ENCODE data around the gene SUMO2.
"Not testable (repeated sequence)": the region's sequence is repeated elsewhere in the genome, so short reads cannot be mapped to it uniquely, and the experiment has no call there.

DNA sequence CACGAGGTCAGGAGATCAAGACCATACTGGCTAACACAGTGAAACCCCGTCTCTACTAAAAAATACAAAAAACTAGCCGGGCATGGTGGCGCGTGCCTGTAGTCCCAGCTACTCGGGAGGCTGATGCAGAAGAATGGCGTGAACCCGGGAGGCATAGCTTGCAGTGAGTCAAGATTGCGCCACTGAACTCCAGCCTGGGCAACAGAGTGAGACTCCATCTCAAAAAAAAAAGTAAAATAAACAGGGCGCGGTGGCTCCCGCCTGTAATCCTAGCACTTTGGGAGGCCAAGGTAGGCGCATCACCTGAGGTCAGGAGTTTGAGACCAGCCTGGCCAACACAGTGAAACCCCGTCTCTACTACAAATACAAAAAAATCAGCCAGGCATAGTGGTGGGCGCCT, 18.2 kb downstream of the SUMO2 start:
- TF ChIP-seq, protein P1, sequence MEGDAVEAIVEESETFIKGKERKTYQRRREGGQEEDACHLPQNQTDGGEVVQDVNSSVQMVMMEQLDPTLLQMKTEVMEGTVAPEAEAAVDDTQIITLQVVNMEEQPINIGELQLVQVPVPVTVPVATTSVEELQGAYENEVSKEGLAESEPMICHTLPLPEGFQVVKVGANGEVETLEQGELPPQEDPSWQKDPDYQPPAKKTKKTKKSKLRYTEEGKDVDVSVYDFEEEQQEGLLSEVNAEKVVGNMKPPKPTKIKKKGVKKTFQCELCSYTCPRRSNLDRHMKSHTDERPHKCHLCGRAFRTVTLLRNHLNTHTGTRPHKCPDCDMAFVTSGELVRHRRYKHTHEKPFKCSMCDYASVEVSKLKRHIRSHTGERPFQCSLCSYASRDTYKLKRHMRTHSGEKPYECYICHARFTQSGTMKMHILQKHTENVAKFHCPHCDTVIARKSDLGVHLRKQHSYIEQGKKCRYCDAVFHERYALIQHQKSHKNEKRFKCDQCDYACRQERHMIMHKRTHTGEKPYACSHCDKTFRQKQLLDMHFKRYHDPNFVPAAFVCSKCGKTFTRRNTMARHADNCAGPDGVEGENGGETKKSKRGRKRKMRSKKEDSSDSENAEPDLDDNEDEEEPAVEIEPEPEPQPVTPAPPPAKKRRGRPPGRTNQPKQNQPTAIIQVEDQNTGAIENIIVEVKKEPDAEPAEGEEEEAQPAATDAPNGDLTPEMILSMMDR (IDR thresholded peaks at IDR 0.05), result not testable (repeated sequence)
- TF ChIP-seq EP300, POLR2A (IDR thresholded peaks at IDR 0.05): not testable (repeated sequence)

All from upper lobe of left lung (tissue), 4 donors.